H1 (cell line): ENCODE measurements around the gene KIDINS220. TPM values are rescaled to one million over a fixed set of nuclear protein-coding genes. Genes with fewer than 3 reads are reported as not detected.

Source experiments
- CTCF ChIA-PET: fragments of 300-600 bp; sonication (Branson Sonifier 250); formaldehyde crosslinking; loops from one replicate; lab custom pipeline; 2021; ENCODE audit not compliant: partially characterized antibody; lab: Charles Lee
- POLR2A ChIA-PET: fragments of 300-600 bp; sonication (Branson Sonifier 250); formaldehyde crosslinking; loops from one replicate; lab custom pipeline; 2021; ENCODE audit warnings: inconsistent platforms; ENCODE audit not compliant: partially characterized antibody; lab: Charles Lee
- DNase-seq, 2 experiments: peaks; one replicate each; pipeline versions ENCODE4 v3.0.0 to v3.0.0-alpha.2; 2010 to 2022; ENCODE audit warnings: low spot score in 2 of 2, low read depth in 1 of 2, mixed read lengths in 1 of 2
- FAIRE-seq: peaks from 2 replicates; lab custom pipeline; 2011; peaks lifted over from hg19 to GRCh38; lab: Jason Lieb, UNC
- H2AFZ ChIP-seq: 2 replicates; pipeline ENCODE4 v1.8.1; 2012; ENCODE audit warnings: low read length, inconsistent platforms
- H2AK5ac ChIP-seq: 2 replicates; pipeline ENCODE4 v1.6.1; 2013; ENCODE audit warnings: low read depth, low read length
- H2BK120ac ChIP-seq: replicated peaks from 2 replicates; pipeline ENCODE3; 2013; ENCODE audit warnings: low read depth, low read length, inconsistent platforms
- H2BK12ac ChIP-seq: 2 replicates; pipeline ENCODE4 v1.6.1; 2013; ENCODE audit warnings: low read depth, low read length
- H2BK15ac ChIP-seq: 2 replicates; pipeline ENCODE4 v1.6.1; 2013; ENCODE audit warnings: low read length
- H2BK20ac ChIP-seq: 2 replicates; pipeline ENCODE4 v1.6.1; 2013; ENCODE audit warnings: low read length
- H2BK5ac ChIP-seq: 2 replicates; pipeline ENCODE4 v1.6.1; 2013; ENCODE audit warnings: low read depth, low read length
- H3K14ac ChIP-seq: 2 replicates; pipeline ENCODE4 v1.6.1; 2013; ENCODE audit warnings: inconsistent platforms; ENCODE audit not compliant: insufficient read length
- H3K18ac ChIP-seq: 2 replicates; pipeline ENCODE4 v1.6.1; 2013; ENCODE audit warnings: low read length; ENCODE audit errors: extremely low read depth
- H3K23ac ChIP-seq: 2 replicates; pipeline ENCODE4 v1.6.1; 2013; ENCODE audit warnings: inconsistent platforms; ENCODE audit not compliant: insufficient read length
- H3K23me2 ChIP-seq: 2 replicates; pipeline ENCODE4 v1.6.1; 2013; ENCODE audit warnings: low read depth, low read length
- H3K27ac ChIP-seq: 2 replicates; pipeline ENCODE4 v1.6.1; 2011; ENCODE audit warnings: low read depth, low read length, inconsistent platforms
- H3K27me3 ChIP-seq, 4 experiments: replicated peaks in 1 of 4; 1 replicate in 1 of 4; 2 replicates in 3 of 4; pipeline versions ENCODE4 v1.6.1 to v1.8.1; 2011 to 2013; ENCODE audit warnings: low read length in 3 of 4, mild to moderate bottlenecking in 3 of 4, inconsistent platforms in 2 of 4, mixed read lengths in 2 of 4, moderate library complexity in 1 of 4; ENCODE audit not compliant: control insufficient read depth in 3 of 4, insufficient read depth in 3 of 4; ENCODE audit errors: extremely low read depth in 1 of 4
- H3K36me3 ChIP-seq, 4 experiments: 2 replicates each; pipeline versions ENCODE4 v1.6.1 to v1.8.1; 2011 to 2013; ENCODE audit warnings: mild to moderate bottlenecking in 4 of 4, low read length in 3 of 4, moderate library complexity in 2 of 4, control low read depth in 1 of 4, inconsistent platforms in 1 of 4; ENCODE audit not compliant: insufficient read depth in 4 of 4, control insufficient read depth in 2 of 4
- H3K4ac ChIP-seq: replicated peaks from 2 replicates; pipeline ENCODE3; 2013; ENCODE audit warnings: low read length, low read depth, mixed read lengths, inconsistent platforms; ENCODE audit not compliant: insufficient read length
- H3K4me1 ChIP-seq, 4 experiments: replicated peaks in 1 of 4; 1 replicate in 1 of 4; 2 replicates in 3 of 4; pipeline versions ENCODE4 v1.6.1 to v1.8.1; 2011 to 2013; ENCODE audit warnings: low read length in 3 of 4, inconsistent platforms in 2 of 4, mixed read lengths in 1 of 4; ENCODE audit not compliant: insufficient read depth in 4 of 4, control insufficient read depth in 3 of 4
- H3K4me2 ChIP-seq, 2 experiments: 2 replicates each; pipeline versions ENCODE4 v1.6.1 to v1.8.1; 2011 to 2013; ENCODE audit warnings: low read depth in 2 of 2, low read length in 2 of 2, control low read depth in 1 of 2, inconsistent platforms in 1 of 2, mild to moderate bottlenecking in 1 of 2; ENCODE audit not compliant: insufficient read depth in 1 of 2
- H3K4me3 ChIP-seq, 4 experiments: fragments of 200-600, 300-600 bp in 1 of 4; sonication (generic), shearing (Covaris generic), sonication (Bioruptor Twin) in 1 of 4; 2 replicates each; pipeline versions ENCODE4 v1.5.1 to v1.8.1; 2011 to 2016; ENCODE audit warnings: low read length in 4 of 4, low read depth in 3 of 4, control low read depth in 2 of 4, inconsistent platforms in 2 of 4, mild to moderate bottlenecking in 2 of 4, mixed read lengths in 1 of 4, moderate library complexity in 1 of 4; ENCODE audit not compliant: insufficient read depth in 2 of 4; ENCODE audit errors: extremely low read depth in 1 of 4
- H3K56ac ChIP-seq: replicated peaks from 2 replicates; pipeline ENCODE3; 2013; ENCODE audit warnings: low read depth, mild to moderate bottlenecking, mixed read lengths, low read length, inconsistent platforms; ENCODE audit not compliant: insufficient read length
- H3K79me1 ChIP-seq: 2 replicates; pipeline ENCODE4 v1.6.1; 2013; ENCODE audit warnings: low read depth, low read length, control low read depth
- H3K79me2 ChIP-seq, 2 experiments: 2 replicates each; pipeline versions ENCODE4 v1.6.1 to v1.8.1; 2012 to 2013; ENCODE audit warnings: low read length in 2 of 2, mild to moderate bottlenecking in 2 of 2, inconsistent platforms in 1 of 2; ENCODE audit not compliant: insufficient read depth in 2 of 2, control insufficient read depth in 1 of 2
- H3K9ac ChIP-seq, 4 experiments: replicated peaks in 1 of 4; 1 replicate in 1 of 4; 2 replicates in 3 of 4; pipeline versions ENCODE4 v1.6.1 to v1.8.1; 2011 to 2013; ENCODE audit warnings: low read depth in 3 of 4, low read length in 3 of 4, control low read depth in 2 of 4, mild to moderate bottlenecking in 2 of 4, moderate library complexity in 2 of 4, inconsistent platforms in 1 of 4; ENCODE audit errors: extremely low read depth in 1 of 4
- H3K9me3 ChIP-seq, 2 experiments: 2 replicates each; pipeline versions ENCODE4 v1.6.1 to v1.8.1; 2012 to 2013; ENCODE audit warnings: mild to moderate bottlenecking in 2 of 2, moderate library complexity in 2 of 2, control low read depth in 1 of 2, inconsistent platforms in 1 of 2, low read depth in 1 of 2, low read length in 1 of 2, mixed read lengths in 1 of 2; ENCODE audit not compliant: insufficient read depth in 2 of 2
- H4K20me1 ChIP-seq, 2 experiments: replicated peaks in 1 of 2; 2 replicates each; pipeline versions ENCODE3 to v1.8.1; 2011 to 2013; ENCODE audit warnings: inconsistent platforms in 2 of 2, low read length in 2 of 2, mild to moderate bottlenecking in 1 of 2; ENCODE audit not compliant: insufficient read depth in 2 of 2, control insufficient read depth in 1 of 2
- H4K5ac ChIP-seq: 2 replicates; pipeline ENCODE4 v1.6.1; 2013; ENCODE audit warnings: low read length, low read depth, mixed read lengths, inconsistent platforms; ENCODE audit not compliant: insufficient read length
- H4K8ac ChIP-seq: 2 replicates; pipeline ENCODE4 v1.8.0; 2013; ENCODE audit warnings: mild to moderate bottlenecking, moderate library complexity, low read length, inconsistent platforms; ENCODE audit not compliant: insufficient read depth; ENCODE audit errors: extremely low read depth
- H4K91ac ChIP-seq: replicated peaks from 2 replicates; pipeline ENCODE3; 2013; ENCODE audit warnings: low read length, mixed read lengths, inconsistent platforms; ENCODE audit not compliant: insufficient read length
- ATF3 ChIP-seq: IDR thresholded peaks from 2 replicates; pipeline ENCODE4 v1.6.1; 2011; ENCODE audit warnings: low read depth, mild to moderate bottlenecking, low read length; ENCODE audit not compliant: insufficient read depth
- BRCA1 ChIP-seq: IDR thresholded peaks from 2 replicates; pipeline ENCODE4 v1.6.1; 2012; ENCODE audit warnings: low read depth, low read length, improper control_type of control experiment
- CHD1 ChIP-seq: IDR thresholded peaks from 2 replicates; pipeline ENCODE4 v1.6.1; 2012; ENCODE audit warnings: low read depth, low read length, improper control_type of control experiment
- FOSL1 ChIP-seq: IDR thresholded peaks from 2 replicates; pipeline ENCODE4 v1.6.1; 2011; ENCODE audit warnings: mild to moderate bottlenecking, low read depth, low read length, moderate library complexity; ENCODE audit not compliant: insufficient read depth
- KDM4A ChIP-seq: IDR thresholded peaks from one replicate; pipeline ENCODE4 v1.7.1; 2012; ENCODE audit warnings: low read depth, mild to moderate bottlenecking, moderate library complexity, low read length, inconsistent platforms; ENCODE audit not compliant: severe bottlenecking
- TAF1 ChIP-seq: IDR thresholded peaks from 2 replicates; pipeline ENCODE4 v1.6.1; 2011; ENCODE audit warnings: mild to moderate bottlenecking, low read depth, low read length
- TAF7 ChIP-seq: optimal IDR thresholded peaks from 2 replicates; pipeline ENCODE3; 2011; ENCODE audit warnings: low read depth, mild to moderate bottlenecking, inconsistent platforms, low read length, moderate library complexity, borderline replicate concordance
- WGBS, 2 experiments: shearing (Covaris generic) in 1 of 2; methylation state at CpG; one replicate each; pipeline versions ENCODE4 v1.1.6 to v1.1.7; 2013 to 2015; ENCODE audit warnings: low lambda C conversion rate in 2 of 2, mixed read lengths in 2 of 2, inconsistent platforms in 1 of 2, low coverage in 1 of 2, missing lambda C conversion rate in 1 of 2; ENCODE audit not compliant: insufficient replicate concordance in 2 of 2, insufficient coverage in 1 of 2, insufficient read length in 1 of 2; ENCODE audit errors: extremely low coverage in 1 of 2, missing lambda C conversion rate in 1 of 2; 5-methylcytosine and 5-hydroxymethylcytosine counted together
- polyA plus RNA-seq, 7 experiments: library from polyadenylated mRNA; depleted of rRNA in 3 of 7; stranded (reverse) in 5 of 7; unstranded in 2 of 7; fragments of >200 nt in 5 of 7; fragments of 200-250 nt in 2 of 7; gene quantifications; 1 replicate in 5 of 7; 2 replicates in 1 of 7; 4 replicates in 1 of 7; pipeline versions ENCODE4 v1.2.1 to v1.2.3, GENCODE V29; 2011 to 2013; ENCODE audit warnings: missing spikeins in 2 of 7, mixed read lengths in 2 of 7
- total RNA-seq: library from RNA; stranded (reverse); fragmentation: NEBNext Ultra II Directional; extraction: Animal tissue kit (Norgen Biotek cat#: 25700); gene quantifications from 2 replicates; pipeline ENCODE4 v1.2.1, GENCODE V29; 2021

The KIDINS220 gene
- total and polyA plus RNA-seq, 2 of the 8 experiments (the other 6 are each of a cell fraction or from before 2014, with no cell fraction given): 21.2 to 27.1 TPM

GRCh38 chr2:8750221-8750620, 87.2 kb downstream of the KIDINS220 start:
- no peak overlapping the region for H3K23ac ChIP-seq
- no peak for DNase-seq

More at GRCh38 chr2:8750221-8750620, 87.2 kb downstream of the KIDINS220 start:
- no peak overlapping the region for H3K9ac ChIP-seq
- H4K5ac ChIP-seq: no peak overlapping the region
- H2BK5ac ChIP-seq: no peak overlapping the region
- no peak overlapping the region for H3K14ac ChIP-seq
- no peak overlapping the region for H4K91ac ChIP-seq
- no peaks in the 10 kb centered on the region for H3K4me1 ChIP-seq
- no peak overlapping the region for H2BK15ac ChIP-seq
- no peak overlapping the region for H3K4me3 ChIP-seq
- no peaks in the 10 kb centered on the region; the same call in 1 of the 2 replicates for H3K79me1 ChIP-seq
- no peak overlapping the region for H3K18ac ChIP-seq
- H3K4me2 ChIP-seq: no peak overlapping the region
- ChIA-PET POLR2A (no interaction called here), CTCF (no interaction called here)
- no peak overlapping the region; the same call in 1 of the 2 replicates for H4K8ac ChIP-seq
- H3K27ac ChIP-seq: no peak overlapping the region
- WGBS, 2 experiments: 86% methylated on average over 7 of the region's 7 CpGs; no CpG with 5 or more reads in 1 of the 2 experiments
- H3K4ac ChIP-seq: no peak overlapping the region
- no peaks in the 10 kb centered on the region for H3K9me3 ChIP-seq
- H2AK5ac ChIP-seq: no peak overlapping the region
- FAIRE-seq: no peak
- no peaks in the 10 kb centered on the region for H3K79me2 ChIP-seq
- H3K23me2 ChIP-seq: no peaks in the 10 kb centered on the region; the same call in 1 of the 2 replicates
- no peak overlapping the region for H2BK120ac ChIP-seq
- H2AFZ ChIP-seq: no peak overlapping the region
- H4K20me1 ChIP-seq: no peaks in the 10 kb centered on the region
- H3K27me3 ChIP-seq: no peaks in the 10 kb centered on the region
- H3K56ac ChIP-seq: no peak overlapping the region
- no peak overlapping the region for H2BK20ac ChIP-seq
- H3K36me3 ChIP-seq: no peaks in the 10 kb centered on the region; a peak in 1 of 8 replicates
- no peak overlapping the region for H2BK12ac ChIP-seq
- no peak for TF ChIP-seq TAF1
- no peak for TF ChIP-seq CHD1
- no peak for TF ChIP-seq ATF3
- no peak for TF ChIP-seq FOSL1
- TF ChIP-seq BRCA1: no peak
- no peak for TF ChIP-seq KDM4A
- TF ChIP-seq TAF7: no peak
